SK-N-SH (cell line): ENCODE results near the gene CCNI2.
"Not testable (repeated sequence)": the region's sequence is repeated elsewhere in the genome, so short reads cannot be mapped to it uniquely, and the experiment has no call there.

Source experiments
- CTCF ChIP-seq: fragments of 200-600 bp; sonication (generic); IDR thresholded peaks from 2 replicates; pipeline ENCODE4 v1.6.1; 2017; ENCODE audit warnings: antibody characterized with exemption, mild to moderate bottlenecking, moderate library complexity
- TAF1 ChIP-seq: IDR thresholded peaks from 2 replicates; pipeline ENCODE4 v1.6.1; 2012; ENCODE audit warnings: low read depth, mild to moderate bottlenecking, low read length, moderate library complexity, borderline replicate concordance

- TF ChIP-seq CTCF, TAF1: not testable (repeated sequence)
Observed at GRCh38 chr5:132802685-132803066, 55.5 kb downstream of the CCNI2 start.
